Effector CD4-positive, alpha-beta T cell (primary cell): ENCODE data around the gene LTB4R.
A peak's percentile ranks its signal among the peaks of the same experiment; 100 is the strongest.

Source experiments
- DNase-seq: peaks from one replicate; pipeline ENCODE4 v3.0.0-alpha.2; 2020

Gene LTB4R

DNA sequence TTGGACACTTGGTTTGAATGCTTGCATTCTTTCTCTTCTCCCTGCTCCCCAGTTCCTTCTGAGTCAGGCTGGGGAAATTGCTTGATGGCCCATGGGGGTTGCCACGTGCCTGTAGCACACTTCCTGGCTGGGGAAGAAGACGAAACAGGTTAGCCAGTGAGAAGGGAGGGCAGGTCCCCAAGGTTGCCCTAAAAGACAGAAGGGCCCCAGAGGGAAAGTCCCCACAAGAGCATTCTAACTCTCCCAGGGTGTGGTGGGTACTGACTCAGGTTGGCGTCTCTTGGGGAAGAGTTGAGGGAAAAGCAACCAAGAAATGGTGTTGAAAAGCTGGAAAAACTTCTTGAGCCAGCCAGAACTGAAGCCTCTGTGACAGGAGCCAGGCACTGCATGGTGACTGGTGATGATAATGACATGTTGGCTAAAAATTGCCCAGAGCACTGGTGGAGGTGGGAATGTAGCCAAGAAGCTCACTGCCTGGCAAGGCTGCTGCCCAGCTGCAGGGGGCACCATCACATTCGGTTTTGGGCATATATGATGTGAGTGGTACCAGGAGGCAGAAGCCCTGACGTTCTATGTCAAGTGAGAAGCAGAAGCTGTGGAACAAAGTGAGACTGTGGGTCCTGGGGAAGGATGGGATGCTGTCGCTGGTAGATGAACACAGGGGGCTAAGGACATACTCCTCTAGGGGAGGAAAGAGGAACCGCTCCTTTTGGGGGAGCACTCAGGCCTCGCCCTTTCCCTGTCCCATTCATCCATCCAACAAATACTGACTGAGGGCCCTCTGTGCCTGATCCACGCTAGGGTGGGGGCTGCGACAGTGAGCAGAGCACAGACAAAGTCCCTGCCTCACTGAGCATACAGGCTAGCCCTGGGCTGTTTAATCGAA, 31.8 kb upstream of the LTB4R start:
- peak; percentile 15 for DNase-seq

DNA sequence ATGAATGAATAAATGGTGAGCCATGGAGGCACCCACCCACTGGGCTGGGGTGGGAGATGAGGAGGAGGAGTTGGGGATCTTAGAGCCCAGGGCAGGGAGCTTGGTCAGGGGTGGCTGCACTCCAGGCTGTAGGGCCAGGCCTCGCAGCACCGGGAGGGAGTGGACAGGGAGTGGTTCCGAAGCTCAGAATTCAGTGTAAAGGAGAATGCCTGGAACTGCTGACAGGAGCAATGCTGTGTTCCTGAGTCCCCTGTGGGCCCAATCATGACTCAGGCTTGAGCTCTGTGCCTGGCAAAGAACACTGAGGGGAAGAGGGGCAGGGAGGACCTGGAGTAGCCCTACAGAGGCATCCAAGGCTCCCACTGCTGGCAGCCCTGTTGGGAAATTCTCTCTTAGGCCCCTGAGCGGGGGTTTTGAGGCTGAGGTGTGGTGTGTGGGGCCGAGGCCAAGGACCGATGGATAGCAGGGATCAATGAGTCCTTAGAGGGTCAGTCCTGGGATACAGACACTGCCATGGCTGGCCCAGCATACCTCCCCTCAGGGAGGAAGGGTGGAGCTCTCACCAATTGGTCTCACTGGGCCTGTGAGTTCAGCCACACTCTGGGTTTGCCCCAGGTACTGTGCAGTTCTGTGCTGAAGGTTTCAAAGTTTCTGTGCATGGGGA, 30.4 kb upstream of the LTB4R start:
- DNase-seq = no peak

DNA sequence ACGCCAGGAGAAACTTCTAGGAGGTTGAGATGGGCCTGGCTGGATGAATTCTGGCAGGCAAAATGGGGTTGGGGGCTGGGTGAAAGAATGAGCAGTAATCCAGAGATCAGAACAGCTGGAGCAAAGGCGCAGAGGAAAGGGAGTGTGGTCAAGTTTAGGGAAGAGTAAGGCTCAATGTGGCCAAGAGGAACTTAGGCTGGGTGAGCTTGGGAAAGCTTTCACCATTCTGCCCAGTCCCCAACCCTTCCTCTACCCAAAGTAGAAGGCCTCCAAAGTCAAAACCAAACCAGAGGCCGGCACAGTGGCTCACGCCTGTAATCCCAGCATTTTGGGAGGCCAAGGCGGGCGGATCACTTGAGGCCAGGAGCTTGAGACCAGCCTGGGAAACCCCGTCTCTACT, 29.7 kb upstream of the LTB4R start:
- no peak for DNase-seq

DNA sequence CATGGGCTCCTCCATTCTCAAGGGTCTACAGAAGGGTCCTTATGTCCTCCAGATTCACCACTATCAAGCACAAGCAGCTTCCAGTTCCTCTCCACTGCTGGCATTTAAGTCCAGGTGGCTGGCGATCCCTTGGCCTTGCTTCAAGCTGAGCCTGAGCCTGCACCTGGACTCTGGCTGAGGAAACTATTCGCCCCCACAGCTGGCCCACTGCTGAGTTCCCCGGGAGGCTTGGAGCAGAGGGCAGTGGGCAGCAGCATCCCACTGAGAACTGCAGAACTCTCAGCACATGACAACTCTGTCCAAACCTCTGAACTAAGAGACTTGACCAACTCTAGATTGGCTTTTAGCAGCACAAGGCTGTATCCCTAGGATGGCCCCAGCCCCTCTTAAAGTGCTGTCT, 28.6 kb upstream of the LTB4R start:
- DNase-seq = no peak

DNA sequence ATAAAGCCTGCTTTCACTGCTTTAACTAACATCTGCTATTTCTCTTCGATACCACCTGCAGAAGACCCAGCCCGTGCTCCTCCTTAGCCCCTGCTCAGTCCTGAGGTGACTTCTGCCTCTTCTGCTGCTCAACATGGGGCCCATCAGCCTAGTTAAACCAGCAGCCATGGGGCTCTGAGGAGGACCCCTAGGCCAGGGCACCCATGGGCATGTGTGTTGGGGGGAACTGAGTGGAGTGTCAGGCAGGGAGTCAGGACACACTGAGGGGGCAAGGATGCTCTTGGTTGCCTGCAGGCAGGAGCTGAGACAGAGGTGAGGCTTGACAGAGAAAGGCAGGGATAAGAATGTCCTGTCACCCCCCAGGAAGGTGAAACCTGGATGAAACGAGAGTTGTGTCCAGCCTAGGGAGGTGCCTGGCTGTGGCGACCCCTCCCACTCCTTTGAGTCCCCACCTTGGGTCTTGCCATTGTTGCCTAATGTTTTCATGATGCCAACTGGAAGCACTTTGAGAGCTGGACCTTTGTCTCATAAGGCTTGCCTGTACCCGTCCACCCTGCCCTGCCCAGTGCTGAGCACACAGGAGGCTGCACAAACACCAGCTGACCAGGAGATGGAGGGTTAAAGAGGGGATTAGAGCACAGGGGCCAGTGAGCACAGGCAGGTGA, 27.4 kb upstream of the LTB4R start:
- no peak for DNase-seq

DNA sequence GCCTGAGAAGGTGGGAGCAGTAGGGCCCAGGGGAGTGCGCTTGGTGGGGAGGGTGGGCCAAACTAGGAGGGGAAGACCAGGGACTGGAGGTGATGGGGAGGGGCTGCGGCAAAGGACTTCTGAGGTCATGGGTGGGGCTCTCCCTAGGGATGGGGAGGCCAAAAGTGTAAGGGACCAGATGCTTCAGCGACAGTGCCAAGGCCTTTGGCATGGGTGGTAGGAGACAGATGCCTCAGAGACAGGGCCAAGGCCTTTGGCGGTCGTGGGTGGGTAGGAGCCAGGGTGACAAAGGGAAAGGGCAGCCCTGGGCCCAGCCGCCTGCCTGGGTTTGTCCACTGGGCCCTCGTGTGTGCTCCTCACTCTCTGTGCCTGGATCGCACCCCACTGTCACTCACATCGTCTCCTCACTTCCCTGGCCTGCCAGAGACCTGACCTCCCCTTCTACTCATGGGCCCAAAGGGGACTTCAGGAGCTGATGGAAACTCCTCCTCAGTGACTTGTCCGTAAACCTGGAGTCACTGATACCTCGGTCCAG, 26.7 kb upstream of the LTB4R start:
- DNase-seq = no peak

DNA sequence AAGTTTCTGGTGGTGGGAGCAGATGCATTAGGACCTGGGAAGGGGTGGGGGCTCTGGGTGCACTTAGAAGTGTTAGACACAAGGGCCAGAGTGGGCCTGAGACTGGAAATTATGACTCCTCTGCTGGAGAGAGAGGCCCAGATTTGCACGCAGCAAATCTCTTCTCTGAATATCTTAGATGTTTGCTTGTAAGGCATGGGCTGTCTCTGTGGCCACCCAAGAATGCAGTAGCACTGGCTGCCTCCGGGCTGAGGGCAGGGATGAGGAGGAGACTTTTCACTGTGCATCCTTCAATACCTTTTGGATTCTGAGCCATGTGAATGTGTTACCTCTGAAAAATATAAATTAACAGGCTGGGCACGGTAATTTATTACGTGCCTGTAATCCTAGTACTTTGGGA, 26.0 kb upstream of the LTB4R start:
- no peak for DNase-seq

DNA sequence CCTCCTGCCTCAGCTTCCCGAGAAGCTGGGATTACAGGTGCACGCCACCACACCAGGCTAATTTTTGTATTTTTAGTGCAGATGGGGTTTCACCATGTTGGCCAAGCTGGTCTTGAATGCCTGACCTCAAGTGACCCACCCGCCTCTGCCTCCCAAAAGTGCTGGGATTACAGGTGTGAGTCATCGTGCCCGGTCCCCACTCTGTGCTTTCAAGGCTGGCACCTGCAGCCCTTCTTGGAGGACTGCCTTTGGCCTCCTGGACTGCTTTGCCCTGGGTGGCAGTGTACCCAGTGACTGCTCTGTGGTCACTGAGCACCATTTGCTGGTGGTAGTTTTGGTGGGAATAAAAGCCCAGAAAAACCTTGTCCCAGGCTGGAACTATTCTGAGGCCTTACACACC, 24.3 kb upstream of the LTB4R start:
- DNase-seq = no peak

DNA sequence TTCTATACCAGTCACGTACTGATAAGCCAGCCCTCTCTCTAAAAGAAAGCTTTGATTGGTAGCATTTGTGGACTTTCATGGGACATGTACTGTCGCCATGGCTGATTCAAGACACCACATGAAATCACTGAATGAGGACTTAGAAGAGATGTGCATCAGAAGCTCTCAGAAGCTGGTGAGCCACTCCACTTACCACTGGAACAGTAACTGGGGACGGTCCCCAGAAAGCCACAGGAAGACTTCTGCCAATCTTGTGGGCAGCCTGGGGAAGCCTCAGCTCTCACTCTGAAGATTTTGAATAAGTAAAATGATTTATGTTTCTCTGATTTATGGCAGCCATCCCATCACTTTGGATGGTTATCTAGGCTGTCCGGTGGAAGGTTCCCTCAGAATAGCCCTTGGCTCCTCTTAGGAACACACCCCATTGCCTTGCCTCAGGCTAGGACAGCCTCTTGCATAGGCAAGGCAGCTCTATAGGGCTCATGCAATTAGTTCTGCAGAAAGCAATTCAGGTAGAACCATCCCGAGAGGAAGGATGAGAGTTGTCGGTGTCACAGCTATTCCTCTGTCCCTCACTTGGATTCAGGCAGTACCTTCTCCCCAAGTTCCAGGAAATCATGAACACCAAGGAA, 21.5 kb upstream of the LTB4R start:
- DNase-seq = no peak

DNA sequence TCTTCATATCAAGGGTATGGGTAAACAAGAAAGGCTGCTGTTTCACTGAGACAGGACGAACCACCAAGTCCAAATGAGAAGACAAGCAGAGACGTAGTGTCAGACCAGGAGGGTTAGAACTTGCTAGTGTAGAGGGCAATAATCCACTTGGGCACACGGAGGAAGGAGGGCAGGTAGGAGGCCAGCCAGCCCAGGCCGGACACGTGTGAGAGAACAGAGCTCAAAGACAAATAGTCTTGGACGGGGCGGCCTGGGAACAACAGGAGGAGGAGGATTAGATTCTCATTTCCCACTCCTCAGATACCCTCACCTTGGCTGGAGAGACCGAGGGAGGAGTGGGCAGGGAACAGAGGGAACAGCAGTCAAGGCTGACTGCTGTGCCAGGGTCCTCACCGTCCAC, 20.6 kb upstream of the LTB4R start:
- no peak for DNase-seq

DNA sequence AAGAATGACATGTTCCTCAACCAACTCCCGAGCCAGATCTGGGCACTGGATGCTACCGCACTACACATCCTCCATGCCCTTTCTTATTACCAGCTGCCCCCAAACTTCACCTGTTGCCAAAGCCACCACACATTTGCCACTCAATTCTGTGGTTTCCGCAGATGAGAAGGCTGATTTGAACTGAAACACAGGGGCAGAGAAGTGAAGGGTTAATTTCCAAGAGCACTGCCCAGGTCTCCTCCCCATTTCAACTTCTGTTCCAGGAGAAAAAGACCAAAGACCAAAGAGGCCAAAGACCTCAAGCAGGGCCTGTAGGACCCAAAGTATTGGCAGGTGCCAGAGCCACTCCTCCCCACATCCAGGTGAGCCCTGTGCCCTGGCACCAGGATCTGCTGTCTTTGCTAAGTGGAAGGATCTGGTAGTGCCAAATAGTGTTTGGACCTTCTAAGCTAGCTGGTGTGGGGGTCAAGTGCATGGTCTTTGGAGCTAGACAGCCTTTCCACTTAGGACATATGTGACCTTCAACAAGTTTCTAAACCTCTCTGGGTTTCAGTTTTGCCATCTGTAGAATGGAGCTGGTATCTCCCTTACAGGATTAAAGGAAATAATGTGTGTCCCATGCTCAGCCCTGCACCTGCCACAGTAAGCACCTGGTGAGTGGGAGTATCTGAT, 19.7 kb upstream of the LTB4R start:
- no peak for DNase-seq

DNA sequence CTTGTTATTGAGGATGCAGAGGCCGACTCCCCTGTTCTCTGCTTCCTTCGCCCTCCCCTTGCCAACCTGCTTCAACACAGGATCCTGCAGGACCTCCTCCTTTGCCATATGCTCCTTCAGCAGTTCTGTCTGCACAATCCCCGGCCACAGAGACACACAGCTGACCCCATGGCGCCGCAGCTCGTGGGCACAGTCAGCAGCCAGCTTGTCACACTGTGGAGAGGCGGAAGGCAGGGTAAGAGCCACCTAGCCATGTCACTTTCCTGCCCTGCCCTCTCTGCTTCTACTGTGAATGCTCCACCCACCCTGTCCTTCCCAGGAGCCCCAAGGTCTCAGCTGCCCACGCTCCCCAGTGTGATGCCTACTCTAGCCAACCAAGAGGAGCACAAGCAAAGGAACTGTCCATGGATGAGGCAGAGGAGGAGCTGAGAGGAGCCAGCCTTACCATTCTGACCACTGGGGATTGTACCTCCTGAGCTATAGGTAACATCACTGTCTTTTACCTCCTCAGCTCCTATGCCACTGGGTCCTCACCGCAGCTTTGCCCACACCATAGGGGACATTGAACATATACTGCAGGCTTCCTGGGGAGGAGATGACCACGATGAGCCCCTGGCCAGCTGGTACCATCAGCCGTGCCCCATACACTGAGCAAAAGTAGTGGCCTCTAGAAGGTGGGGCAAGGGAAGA, 19.0 kb upstream of the LTB4R start:
- DNase-seq = no peak

DNA sequence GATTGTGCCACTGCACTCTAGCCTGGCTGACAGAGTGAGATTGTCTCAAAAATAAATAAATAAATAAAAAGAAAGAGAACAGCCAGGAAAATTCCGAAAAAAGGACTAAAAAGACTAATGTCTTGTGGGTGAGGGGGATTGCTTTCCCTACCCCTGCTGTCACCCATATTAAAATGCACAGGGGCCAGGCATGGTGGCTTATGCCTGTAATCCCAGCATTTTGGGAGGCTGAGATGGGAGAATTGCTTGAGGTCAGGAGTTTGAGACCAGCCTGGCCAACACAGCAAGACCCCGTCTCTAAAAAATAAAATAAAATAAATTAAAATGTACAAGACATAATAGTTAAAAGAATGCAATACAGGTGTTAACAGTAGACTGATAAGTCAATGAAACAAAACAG, 17.8 kb upstream of the LTB4R start:
- no peak for DNase-seq

DNA sequence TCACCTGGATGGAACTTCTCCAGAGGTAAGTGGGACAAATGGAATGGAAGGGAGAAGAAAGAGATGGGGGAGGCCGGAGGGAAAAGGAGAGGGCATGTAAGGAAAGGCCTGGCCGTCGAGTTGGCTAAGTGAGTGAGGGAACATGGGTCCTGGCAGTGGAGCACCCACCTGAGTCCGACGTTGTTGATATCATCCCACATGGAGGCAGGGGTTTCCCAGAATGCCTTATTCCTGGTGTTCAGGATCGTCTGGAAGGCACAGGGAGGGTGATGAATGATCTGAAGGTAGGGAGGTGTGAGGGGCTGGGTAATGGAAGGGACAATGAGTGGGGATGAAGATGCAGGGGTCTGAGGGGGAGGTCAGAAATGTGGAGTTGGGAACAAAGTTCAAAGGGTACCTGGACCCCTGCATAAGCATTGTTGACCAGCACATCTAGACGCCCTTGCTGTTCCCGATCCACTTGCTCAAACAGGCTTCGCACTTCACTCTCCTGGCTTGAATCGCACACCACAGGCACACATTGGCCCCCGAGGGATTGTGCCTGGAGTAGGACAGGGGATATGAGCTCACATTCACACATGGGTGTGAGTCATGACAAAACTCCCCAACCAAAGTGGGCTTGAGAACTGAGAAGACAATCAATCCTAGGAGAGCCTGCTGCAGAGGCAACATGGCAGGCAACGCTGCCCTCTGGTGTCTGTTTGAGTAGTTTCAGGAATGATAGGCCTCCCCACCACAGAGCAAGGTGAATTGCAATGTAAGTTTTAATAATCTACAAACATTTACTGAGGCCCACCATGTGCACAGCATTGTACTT, 14.8 kb upstream of the LTB4R start:
- peak; percentile 66 for DNase-seq

DNA sequence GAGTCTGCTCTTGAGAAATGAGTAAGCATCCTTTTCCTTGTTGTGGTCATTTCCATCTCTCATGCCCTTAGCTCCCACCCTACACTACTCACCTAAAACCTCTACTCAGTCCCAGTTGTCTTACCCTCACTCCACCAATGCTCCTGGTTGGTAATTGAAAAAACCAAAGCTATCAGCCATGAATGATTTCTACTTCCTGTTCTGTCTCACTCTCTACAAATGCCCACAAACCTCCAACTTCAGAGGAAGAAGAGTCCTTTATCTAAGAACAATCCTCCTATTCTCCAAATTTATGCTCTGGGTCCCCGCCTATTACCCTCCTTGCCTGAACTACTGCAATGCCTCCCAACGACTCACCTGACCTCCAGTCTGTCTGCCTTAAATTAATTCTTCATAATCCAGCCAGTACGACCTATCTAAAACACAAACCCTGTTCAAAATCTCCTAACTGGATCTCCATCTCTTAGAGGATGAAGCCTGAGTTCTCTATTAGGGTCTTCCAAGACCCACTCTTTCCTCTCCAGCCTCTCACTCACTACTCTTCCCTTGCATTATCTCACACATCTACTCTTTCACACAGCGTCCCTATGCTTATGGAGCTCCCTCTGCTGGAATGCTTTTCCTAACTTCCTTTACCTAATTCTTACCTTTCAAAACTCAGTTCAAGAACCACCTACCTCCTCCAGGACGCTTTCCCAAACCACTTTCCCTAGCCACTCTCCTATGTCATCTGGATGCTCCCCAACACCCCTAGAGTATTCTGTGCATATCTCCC, 13.9 kb upstream of the LTB4R start:
- no peak for DNase-seq

DNA sequence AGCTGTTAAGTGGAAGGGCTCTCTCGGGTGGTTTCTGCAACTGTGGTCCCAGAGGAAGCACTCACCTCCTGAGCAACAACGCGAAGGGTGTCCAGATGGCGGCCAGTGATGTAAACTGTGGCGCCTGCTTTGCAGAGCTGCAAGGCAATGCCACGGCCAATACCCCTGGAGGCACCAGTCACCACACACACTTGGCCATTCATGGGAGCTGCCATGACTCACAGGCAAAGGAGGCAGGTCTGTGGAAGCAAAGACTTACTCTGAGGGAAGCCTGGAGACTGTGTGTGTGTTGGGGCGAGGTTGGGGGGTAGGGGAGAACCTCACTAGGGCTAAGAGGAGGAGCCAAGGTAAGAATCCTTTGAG, 12.4 kb upstream of the LTB4R start:
- DNase-seq = no peak

DNA sequence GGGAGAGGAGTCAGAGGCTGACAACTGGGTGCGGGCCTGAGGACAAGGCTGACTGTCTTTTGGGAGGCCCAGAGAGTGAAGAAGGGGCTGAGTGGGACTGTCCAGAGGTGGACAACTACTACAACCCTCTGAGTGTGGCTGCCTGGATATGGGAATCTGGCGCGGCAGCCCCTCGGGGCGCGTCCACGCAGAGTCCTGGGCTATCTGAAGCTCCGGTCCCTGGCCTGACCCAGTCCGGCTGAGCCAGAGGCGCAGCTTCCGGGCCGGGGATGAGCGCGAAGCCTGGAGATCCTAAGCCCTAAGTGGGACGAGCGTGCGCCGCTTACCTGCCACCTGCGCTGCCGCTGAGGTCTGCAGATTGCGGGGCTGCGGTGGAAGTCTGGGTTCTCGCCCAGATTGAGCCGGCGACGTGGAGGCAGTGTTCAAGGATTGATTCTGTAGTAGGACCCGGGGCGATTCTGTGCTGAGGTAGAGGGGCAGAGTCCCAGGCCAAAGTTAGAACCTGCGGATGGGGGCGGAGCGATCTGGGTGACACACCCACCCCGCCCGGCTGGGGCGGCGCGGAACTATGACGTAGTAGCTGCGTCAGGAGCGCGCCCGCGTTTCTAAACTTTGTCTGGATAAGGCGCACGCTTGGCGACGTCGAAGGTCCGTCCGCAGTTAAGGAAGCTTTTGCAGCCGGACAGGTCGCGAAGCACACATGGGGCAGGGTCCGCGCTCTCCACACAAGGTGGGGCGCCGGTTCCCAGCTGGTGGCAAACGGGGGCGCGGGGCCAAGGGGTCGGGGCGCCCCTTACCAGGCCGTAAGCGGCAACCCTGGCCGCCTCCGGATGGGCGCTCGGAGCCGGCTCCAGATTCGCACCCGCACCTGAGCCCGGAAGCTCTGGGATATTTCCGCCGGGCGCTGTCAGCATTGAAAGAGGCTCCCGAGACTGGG, 11.8 kb upstream of the LTB4R start, which contains the start of the genes DHRS1 and NOP9:
DHRS1 (minus strand) TSS at position 526 of the 937 bp plus-strand sequence. CDS start 674 bp downstream, outside the sequence.
NOP9 (plus strand) TSS at position 596 of the 937 bp plus-strand sequence; CDS start at position 701, 105 bp downstream.
- peak; percentile 92 for DNase-seq

DNA sequence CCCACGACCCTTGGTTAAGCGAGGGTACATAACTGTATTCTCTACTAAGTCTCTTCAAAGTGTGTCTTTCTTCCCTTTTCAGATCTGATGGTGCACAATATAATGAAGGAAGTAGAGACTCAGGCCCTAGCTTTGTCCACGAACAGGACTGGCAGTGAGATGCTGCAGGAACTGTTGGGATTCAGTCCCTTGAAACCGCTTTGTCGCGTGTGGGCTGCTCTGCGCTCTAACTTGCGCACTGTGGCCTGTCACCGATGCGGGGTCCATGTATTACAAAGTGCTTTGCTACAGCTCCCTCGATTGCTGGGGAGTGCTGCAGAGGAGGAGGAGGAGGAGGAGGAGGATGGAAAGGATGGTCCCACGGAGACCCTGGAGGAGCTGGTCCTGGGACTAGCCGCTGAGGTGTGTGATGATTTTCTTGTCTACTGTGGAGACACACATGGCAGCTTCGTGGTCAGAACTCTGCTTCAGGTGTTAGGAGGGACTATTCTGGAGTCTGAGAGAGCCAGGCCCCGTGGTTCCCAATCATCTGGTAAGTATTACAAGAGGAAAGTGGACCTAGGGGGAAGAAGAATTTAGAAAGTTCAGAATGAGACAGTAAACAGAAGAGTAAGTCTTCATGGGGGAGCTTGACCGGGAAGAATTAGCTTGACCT, 10.8 kb upstream of the LTB4R start:
- no peak for DNase-seq
